HG03354 (cell line): ENCODE results near the gene ZBTB8B.
"Not testable (repeated sequence)": the region's sequence is repeated elsewhere in the genome, so short reads cannot be mapped to it uniquely, and the experiment has no call there.

Experiments used
- ATAC-seq: cut with Tn5 transposase; IDR thresholded peaks from one replicate; pipeline ENCODE4 v1.9.1; 2021; ENCODE audit warnings: mild to moderate bottlenecking; ENCODE audit not compliant: unreplicated experiment, poor library complexity, severe bottlenecking

Gene ZBTB8B

GRCh38 chr1:32464716-32465577 is at the start of gene ZBTB8B:
Gene ZBTB8B, plus strand, starts transcription at chr1:32465072. Its CDS starts 5,553 bp downstream, at chr1:32470625.
- no peak for ATAC-seq

GRCh38 chr1:32421775-32422174 is 43.1 kb upstream of the ZBTB8B start:
- ATAC-seq: no peak

- no peak for ATAC-seq
These were observed 38.2 kb upstream of the ZBTB8B start for GRCh38 chr1:32426489-32427255.

GRCh38 chr1:32427264-32427963 is 37.5 kb upstream of the ZBTB8B start:
- no peak for ATAC-seq

- no peak for ATAC-seq
These were observed 33.0 kb upstream of the ZBTB8B start for GRCh38 chr1:32431736-32432400.

DNA sequence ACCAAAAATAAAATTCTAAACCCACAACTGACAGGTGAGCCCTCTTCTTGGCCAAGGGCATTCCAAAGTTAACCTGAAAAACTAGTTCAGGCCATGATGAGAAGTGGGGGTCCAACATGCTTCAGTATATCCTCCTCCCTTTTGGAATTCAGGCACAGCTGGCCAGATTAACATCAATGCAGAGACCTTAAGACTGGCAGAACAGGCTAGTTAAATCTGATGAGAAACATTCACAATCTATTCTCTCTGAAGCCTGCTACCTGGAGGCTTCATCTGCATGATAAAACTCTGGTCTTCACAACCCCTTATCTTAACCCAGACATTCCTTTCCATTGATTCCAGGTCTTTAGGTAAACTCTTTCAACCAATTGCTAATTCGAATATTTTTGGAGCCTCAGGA is 26.7 kb upstream of the ZBTB8B start:
- no peak for ATAC-seq

DNA sequence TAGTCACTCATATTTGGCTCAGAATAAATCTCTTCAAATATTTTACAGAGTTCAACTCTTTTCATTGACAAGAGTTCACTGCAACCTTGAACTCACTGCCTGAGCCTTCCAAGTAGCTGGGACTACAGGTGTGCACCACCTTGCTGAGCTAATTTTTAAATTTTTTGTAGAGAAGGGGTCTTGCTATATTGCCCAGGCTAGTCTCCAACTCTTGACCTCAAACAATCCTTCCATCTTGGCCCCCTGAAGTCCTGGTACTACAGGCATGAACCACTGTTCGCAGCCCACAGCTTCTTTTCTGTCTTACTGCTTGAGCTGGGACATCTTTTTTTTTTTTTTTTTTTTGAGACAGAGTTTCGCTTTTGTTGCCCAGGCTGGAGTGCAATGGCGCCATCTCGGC is 26.1 kb upstream of the ZBTB8B start:
- ATAC-seq: not testable (repeated sequence)

DNA sequence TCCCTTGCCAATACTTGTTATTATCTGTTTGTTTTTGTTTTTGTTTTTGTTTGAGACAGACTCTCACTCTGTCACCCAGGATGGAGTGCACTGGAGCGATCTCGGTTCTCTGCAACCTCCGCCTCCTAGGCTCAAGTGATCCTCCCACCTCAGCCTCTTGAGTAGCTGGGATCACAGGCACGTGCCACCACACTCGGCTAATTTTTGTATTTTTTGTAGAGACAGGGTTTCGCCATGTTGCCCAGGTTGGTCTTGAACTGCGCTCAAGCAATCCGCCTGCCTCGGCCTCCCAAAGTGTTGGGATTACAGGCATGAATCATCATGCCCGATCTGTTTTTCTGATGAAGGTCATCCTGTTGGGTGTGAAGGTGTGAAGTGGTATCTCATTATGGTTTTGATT is 23.4 kb upstream of the ZBTB8B start:
- not testable (repeated sequence) for ATAC-seq

GRCh38 chr1:32447469-32448185 is 17.2 kb upstream of the ZBTB8B start:
- ATAC-seq: no peak

- ATAC-seq: not testable (repeated sequence)
These were observed 16.6 kb upstream of the ZBTB8B start for GRCh38 chr1:32448186-32448772.

DNA sequence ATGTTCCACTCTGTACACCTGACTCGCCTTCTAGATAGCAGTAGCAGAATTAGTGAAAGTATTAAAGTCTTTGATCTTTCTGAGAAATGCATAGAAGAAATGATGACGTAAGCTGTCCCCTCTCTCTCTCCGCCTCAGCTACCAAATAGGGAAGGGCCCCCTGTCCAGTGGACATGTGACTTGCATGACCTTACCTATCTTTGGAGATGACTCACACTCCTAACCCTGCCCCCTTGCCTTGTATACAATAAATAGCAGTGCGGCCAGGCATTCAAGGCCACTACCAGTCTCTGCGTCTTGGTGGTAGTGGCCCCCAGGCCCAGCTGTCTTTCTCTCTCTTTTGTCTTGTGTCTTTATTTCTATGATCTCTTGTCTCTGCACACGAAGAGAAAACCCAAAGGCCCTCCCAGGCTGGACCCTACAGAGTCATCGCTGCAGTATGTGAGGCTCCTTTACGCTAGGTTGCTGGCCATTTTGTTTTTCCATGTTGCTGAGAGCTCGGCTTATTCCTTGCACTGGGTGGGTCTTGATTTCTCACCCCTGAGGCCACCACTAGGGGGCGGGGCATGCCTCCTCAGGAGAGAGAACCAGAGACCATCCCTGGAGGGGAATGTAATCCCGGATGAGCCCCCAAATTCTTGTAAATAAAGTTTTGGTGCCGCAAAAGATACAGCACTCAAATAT is 16.0 kb upstream of the ZBTB8B start:
- no peak for ATAC-seq

DNA sequence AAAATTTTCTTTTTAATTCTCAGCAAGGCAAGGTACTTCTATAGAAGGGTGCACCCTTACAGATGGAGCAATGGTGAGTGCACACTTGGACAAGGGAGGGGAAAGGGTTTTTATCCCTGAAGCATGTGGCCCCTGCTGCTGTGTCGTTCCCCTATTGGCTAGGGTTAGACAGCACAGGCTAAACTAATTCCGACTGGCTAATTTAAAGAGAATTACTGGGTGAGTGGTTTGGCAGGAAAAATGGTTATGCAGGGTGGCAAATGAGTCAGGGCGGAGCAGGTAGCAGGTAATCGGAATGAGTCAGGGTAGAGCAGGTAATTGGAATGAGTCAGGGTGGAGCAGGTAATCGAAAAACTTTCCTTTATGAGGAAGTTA is 15.4 kb upstream of the ZBTB8B start:
- ATAC-seq: not testable (repeated sequence)

GRCh38 chr1:32454726-32455125 is 10.1 kb upstream of the ZBTB8B start:
- ATAC-seq: no peak

DNA sequence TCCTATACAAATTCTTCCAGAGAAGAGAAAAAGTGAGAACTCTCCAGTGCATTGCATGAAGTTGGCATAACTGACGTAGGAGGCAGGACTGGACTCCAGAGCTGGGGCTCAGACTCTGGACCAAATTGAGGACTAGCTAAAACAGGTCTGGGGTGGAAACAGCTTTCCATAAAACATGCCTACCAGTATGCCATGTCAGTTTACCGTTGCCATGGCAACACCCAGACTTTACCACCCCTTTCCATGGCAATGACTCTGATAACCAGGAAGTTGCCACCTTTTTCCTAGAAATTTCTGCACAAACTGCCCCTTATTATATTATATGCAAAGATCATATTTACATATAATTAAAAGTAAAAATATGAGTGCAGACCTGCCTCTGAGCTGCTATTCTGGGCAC is 8.9 kb upstream of the ZBTB8B start:
- ATAC-seq: no peak

DNA sequence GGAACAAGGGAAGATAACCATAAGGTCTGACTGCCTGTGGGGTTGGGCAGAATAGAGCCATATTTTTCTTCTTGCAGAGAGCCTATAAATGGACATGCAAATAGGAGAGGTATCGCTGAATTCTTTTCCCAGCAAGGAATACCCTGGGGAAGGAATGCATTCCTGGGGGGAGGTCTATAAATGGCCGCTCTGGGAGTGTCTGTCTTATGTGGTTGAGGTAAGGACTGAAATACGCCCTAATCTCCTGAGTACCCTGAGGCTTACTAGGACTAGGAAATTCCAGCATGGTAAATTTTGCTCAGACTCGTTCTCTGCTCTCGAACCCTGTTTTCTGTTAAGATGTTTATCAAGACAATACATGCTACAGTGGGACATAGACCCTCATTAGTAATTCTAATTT is 6.1 kb upstream of the ZBTB8B start:
- not testable (repeated sequence) for ATAC-seq

DNA sequence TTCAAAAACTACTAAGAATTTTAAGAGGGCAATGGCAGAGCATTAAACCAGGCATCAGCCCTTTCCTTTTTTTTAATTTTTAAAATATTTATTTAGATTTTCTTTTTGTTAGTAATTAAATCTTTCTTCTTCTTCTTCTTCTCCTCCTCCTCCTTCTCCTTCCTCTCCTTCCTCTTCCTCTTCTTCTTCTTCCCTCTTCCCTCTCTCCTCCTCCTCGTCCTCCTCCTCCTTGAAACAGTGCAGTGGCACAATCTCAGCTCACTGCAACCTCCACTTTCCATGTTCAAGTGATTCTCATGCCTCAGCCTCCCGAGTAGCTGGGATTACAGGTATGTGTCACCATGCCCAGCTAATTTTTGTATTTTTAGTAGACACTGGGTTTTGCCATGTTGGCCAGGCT is 1.9 kb upstream of the ZBTB8B start:
- ATAC-seq: not testable (repeated sequence)

GRCh38 chr1:32464191-32464715 is 619 bp upstream of the ZBTB8B start:
- no peak for ATAC-seq

GRCh38 chr1:32465578-32465933 is 684 bp downstream of the ZBTB8B start:
- ATAC-seq: no peak
